ENCODE results near the gene EIF6.

- no peak for TF ChIP-seq CTCF (IDR thresholded peaks at IDR 0.05; ENCODE audit: low read depth, low read length, missing input control)
- TF ChIP-seq, protein P1, sequence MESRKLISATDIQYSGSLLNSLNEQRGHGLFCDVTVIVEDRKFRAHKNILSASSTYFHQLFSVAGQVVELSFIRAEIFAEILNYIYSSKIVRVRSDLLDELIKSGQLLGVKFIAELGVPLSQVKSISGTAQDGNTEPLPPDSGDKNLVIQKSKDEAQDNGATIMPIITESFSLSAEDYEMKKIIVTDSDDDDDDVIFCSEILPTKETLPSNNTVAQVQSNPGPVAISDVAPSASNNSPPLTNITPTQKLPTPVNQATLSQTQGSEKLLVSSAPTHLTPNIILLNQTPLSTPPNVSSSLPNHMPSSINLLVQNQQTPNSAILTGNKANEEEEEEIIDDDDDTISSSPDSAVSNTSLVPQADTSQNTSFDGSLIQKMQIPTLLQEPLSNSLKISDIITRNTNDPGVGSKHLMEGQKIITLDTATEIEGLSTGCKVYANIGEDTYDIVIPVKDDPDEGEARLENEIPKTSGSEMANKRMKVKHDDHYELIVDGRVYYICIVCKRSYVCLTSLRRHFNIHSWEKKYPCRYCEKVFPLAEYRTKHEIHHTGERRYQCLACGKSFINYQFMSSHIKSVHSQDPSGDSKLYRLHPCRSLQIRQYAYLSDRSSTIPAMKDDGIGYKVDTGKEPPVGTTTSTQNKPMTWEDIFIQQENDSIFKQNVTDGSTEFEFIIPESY (IDR thresholded peaks at IDR 0.05), result no peak
Observed at GRCh38 chr20:35240811-35241293, 43.7 kb downstream of the EIF6 start.

Measured in liver (tissue), 2 donors.